ENCODE measurements around the gene CFAP97.

DNA sequence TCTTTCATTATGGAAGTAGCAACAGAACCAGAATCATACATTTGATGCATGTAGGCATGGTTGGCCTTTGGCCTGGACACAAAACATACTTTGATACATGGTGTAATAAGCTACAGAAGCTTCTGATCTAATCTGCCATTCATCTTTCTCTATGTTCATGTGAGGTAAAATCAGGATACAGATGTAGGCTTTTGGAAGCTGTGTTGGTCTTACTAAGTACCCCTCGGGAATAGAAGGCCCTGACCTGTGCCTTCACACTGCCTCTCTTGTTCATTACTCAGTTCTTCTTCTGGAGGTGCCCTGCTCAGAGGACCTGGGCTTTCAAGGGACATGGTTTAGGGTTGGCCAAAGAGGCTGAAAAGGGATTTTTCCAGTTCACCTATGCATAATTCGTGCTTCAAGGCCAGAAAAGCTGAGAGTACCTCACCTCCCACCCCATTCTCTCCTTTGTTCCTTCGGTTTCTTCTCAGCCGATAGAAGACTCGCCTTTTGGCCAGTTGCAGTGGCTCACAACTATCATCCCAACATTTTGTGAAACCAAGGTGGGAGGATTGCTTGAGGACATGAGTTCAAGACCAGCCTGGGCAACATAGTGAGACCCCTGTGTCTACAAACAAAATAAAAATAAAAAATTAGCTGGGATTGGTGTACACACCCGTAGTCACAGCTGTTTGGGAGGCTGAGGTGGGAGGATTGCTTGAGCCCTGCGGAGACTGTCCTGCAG, 31.5 kb upstream of the CFAP97 start:
- TF ChIP-seq, protein P1, sequence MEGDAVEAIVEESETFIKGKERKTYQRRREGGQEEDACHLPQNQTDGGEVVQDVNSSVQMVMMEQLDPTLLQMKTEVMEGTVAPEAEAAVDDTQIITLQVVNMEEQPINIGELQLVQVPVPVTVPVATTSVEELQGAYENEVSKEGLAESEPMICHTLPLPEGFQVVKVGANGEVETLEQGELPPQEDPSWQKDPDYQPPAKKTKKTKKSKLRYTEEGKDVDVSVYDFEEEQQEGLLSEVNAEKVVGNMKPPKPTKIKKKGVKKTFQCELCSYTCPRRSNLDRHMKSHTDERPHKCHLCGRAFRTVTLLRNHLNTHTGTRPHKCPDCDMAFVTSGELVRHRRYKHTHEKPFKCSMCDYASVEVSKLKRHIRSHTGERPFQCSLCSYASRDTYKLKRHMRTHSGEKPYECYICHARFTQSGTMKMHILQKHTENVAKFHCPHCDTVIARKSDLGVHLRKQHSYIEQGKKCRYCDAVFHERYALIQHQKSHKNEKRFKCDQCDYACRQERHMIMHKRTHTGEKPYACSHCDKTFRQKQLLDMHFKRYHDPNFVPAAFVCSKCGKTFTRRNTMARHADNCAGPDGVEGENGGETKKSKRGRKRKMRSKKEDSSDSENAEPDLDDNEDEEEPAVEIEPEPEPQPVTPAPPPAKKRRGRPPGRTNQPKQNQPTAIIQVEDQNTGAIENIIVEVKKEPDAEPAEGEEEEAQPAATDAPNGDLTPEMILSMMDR (IDR thresholded peaks at IDR 0.05; ENCODE audit: low read depth, low read length), result no peak
- no peak for TF ChIP-seq EZH2phosphoT487 (IDR thresholded peaks at IDR 0.05; ENCODE audit: low read depth)
